ENCODE measurements around the gene MBLAC1. TPM values are rescaled to one million over a fixed set of nuclear protein-coding genes. Genes with fewer than 3 reads are reported as not detected.
A peak's percentile ranks its signal among the peaks of the same experiment; 100 is the strongest.

The MBLAC1 gene
- total and polyA plus RNA-seq, 9 of the 15 experiments (the other 6 are each of a cell fraction or from before 2014, with no cell fraction given): 0.03 to 3.1 (median 0.52) TPM

GRCh38 chr7:100088621-100089457, 37.9 kb upstream of the MBLAC1 start, which contains the start of gene COPS6 (continued):
- TF ChIP-seq PKNOX1 (IDR thresholded peaks at IDR 0.05) (0 out of 2 replicates have a peak, but pooled peaks have one; percentile 20), KDM4B (IDR thresholded peaks at IDR 0.05; ENCODE audit: borderline replicate concordance in 2 of 2, low read depth in 1 of 2) (0 out of 4 replicates have a peak, but pooled peaks of 1 of the 2 experiments have one; percentile 27), ETV1 (tag; conservative IDR thresholded peaks at IDR 0.05; ENCODE audit: low read depth) (no peak), BHLHE40 (IDR thresholded peaks at IDR 0.05; ENCODE audit: low read length) (peak; percentile 59), NR2F6 (CRISPR knock-in tag; IDR thresholded peaks at IDR 0.05) (no peak), ETV6 (IDR thresholded peaks at IDR 0.05; ENCODE audit: borderline replicate concordance in 1 of 2, low read depth in 2 of 2, low read length in 1 of 2) (no peak), ETV6 (CRISPR knock-in tag; IDR thresholded peaks at IDR 0.05; ENCODE audit: borderline replicate concordance) (peak; percentile 97; the same call in 1 of the 2 replicates), E2F5 (CRISPR knock-in tag; IDR thresholded peaks at IDR 0.05) (peak; percentile 93), BCOR (IDR thresholded peaks at IDR 0.05) (no peak), CREM (IDR thresholded peaks at IDR 0.05; ENCODE audit: low read depth) (peak; percentile 68), ZBTB11 (CRISPR knock-in tag; IDR thresholded peaks at IDR 0.05) (peak; percentile 43 to 92 (median 65); a peak in 5 of 6 replicates), THRB (CRISPR knock-in tag; conservative IDR thresholded peaks at IDR 0.05) (no peak), ATF3 (IDR thresholded peaks at IDR 0.05) (no peak), ATF3 (CRISPR knock-in tag; conservative IDR thresholded peaks at IDR 0.05) (peak; percentile 94), RBM34 (IDR thresholded peaks at IDR 0.05; ENCODE audit: borderline replicate concordance, insufficient read depth, low read length) (no peak), ZKSCAN3 (CRISPR knock-in tag; IDR thresholded peaks at IDR 0.05) (0 out of 2 replicates have a peak, but pooled peaks have one; percentile 13), SUPT5H (IDR thresholded peaks at IDR 0.05) (peak; percentile 88), ZC3H11A (IDR thresholded peaks at IDR 0.05; ENCODE audit: low read depth, low read length) (peak; percentile 32; the same call in 1 of the 2 replicates), SRF (CRISPR knock-in tag; IDR thresholded peaks at IDR 0.05) (peak in 1 of 2 experiments; percentile 68; a peak in 2 of 4 replicates)
